ENCODE measurements around the gene CCDC85A.
"Not testable (repeated sequence)": the region's sequence is repeated elsewhere in the genome, so short reads cannot be mapped to it uniquely, and the experiment has no call there.

CCDC85A gene

DNA sequence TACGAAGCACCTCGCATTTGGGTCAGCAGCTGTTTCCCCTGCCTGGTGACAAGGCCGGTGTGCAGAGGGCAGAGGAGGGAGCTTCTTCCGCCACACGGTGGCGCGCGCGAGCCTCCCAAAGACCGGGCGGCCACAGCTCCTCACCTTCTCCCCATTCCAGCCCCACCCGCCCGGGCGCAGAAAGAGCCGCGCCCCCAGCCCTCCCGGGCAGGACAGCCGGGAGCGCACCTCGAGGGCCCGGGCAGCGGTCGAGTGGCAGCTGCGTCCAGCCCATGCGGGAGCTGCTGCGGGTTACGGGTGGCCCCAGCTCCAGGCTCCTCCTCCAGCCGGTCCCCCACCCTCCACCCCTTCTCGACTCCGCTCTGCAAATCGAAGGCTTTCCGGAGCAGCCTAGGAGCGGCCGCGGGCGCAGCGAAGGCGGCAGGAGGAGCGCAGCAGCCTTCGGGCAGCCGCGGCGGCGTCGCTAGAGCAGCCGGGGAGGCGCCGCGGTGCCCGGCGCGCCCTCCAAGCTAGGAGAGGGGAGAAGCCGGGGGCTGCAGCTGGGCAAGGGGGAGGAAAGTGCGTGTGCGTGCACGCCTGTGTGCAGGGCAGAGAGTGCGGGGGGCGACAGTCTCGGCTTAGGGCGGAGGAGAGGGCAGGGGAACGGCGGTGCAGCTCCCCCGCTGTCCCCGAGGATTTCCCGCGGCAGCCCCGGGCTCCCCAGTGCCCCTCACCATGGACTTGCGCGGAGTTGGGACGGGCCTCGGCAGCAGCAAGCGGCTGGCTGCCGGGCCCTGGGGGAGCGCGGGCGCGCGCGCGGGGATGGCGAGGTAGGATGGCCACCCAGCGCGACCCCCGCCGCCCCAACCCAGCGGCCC, at the start of gene CCDC85A:
TSS of gene CCDC85A (plus strand) at position 348 of the 857 bp plus-strand sequence. CDS start 635 bp downstream, outside the sequence.
- peak; percentile 63 to 81 for DNase-seq

DNA sequence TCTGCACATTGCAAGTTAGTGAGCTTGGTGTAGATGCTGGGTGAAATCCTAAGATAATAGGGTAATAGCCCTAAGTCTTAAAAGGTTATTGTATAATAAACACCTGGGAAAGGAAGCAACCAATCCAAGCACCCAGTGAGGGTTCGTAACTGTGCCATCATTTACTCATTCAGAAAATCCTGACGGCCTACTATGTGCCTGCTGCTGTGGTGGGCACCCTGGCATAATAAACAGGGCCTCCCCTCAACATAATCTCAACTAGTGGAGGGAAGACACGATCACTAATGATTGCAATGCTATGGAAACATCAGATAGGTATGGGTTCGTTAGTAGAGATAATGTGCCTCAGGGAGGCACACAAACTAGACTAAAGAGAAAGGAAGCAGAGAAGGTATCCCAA, 48.9 kb upstream of the CCDC85A start:
- no peak for DNase-seq

DNA sequence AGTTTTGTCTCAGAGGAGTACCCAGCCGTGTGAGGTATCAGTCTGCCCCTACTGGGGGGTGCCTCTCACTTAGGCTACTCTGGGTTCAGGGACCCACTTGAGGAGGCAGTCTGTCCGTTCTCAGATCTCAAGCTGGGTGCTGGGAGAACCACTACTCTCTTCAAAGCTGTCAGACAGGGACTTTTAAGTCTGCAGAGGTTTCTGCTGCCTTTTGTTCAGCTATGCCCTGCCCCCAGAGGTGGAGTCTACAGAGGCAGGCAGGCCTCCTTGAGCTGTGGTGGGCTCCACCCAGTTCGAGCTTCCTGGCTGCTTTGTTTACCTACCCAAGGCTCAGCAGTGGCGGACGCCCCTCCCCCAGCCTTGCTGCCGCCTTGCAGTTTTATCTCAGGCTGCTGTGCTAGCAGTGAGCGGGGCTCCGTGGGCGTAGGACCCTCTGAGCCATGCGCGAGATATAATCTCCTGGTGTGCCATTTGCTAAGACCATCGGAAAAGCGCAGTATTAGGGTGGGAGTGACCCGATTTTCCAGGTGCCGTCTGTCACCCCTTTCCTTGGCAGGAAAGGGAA, 41.2 kb upstream of the CCDC85A start:
- DNase-seq = not testable (repeated sequence)

DNA sequence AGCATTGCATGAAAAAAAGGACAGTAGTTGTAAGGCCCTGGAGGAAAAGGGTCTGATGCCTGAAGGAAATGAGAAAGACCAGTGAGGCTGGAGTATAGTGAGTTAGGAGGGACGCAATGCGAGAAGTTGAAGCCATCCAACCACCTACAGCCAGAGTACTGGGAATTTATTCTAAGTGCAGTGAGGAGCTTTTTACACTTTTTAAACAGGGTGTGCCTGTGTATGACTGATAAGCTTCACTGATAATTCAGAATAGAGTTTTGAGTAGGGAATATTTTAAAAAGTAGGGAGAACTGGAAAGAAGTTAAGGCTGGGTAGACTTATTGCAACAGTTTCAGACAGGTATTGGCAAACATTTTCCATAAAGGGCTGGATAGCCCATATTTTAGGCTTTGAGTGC, 35.9 kb upstream of the CCDC85A start:
- DNase-seq = no peak

DNA sequence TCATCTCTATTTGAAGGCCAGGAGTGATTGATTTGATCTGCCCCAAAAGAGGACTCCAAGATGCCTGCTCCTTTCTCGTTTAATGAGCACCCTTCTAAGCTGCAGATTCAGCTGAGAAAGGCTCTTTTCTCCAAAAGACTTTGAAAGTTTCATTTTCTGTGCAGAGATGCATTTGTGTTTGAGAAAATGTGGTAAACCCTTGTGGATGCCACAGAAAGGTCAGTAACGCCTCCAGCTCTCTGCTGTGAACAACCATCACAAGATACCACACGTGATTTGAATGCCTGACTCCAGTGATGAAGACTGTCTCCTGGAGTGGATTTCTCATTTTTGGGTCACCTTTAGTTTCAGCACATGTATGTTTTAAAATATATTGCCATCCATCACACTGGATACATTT, 35.0 kb upstream of the CCDC85A start:
- DNase-seq = no peak

DNA sequence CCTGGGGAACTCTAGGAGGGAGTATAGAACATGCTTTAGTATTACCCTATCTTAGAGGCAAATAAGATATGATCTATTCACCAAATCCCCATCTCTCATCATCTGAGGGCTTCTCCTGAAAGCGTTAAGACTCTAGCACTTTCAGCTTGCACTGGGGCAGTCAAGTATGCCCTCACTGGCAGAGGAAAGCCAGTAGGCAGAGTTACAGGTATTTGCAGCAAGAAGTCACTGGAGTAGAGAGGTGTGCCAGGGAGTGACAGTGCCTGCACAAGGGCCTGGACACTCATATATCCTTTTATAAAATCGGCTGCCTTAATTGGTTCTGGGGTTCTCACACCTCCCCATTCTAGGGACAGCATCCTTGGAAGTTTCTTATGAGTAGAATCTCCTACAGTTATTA, 31.9 kb upstream of the CCDC85A start:
- DNase-seq = no peak

DNA sequence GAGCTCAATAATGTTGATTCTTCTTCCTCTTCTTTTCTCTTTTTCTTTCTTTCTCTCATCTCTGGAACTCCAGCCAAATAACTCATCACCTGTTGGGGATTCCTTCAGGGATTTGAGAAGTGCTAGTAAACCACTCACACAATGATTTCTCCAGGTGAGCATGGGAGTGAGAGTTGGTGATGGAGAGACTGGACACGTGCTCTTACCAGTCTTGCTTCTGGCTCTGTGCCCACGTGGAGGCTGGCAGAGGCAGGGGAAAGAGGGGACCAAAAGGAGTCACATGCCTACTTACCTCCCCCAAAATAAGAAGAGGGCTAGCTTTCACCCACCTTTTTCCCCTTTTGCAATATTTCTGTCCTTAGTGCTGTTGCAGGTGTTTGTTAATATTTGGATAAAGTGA, 28.6 kb upstream of the CCDC85A start:
- DNase-seq = no peak

DNA sequence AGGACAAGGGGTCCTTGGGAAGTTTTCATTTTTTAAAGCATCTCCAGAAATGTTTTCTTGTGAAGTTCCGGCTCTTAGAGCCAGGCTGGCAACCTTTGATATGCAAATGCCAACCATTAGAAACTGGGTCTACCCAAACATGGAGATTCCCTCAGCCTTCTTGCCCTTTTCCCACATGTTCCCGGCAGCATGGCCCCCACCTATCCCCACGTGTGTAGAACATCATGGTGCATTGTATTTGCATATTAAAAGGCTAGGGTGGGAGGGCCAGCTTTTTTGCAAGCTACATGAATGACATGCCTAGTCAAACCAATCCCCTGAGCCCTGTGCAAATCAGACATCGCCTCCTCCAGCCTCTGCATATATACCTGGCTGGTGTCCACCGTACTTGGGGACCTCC, 23.9 kb upstream of the CCDC85A start:
- DNase-seq = not testable (repeated sequence)

DNA sequence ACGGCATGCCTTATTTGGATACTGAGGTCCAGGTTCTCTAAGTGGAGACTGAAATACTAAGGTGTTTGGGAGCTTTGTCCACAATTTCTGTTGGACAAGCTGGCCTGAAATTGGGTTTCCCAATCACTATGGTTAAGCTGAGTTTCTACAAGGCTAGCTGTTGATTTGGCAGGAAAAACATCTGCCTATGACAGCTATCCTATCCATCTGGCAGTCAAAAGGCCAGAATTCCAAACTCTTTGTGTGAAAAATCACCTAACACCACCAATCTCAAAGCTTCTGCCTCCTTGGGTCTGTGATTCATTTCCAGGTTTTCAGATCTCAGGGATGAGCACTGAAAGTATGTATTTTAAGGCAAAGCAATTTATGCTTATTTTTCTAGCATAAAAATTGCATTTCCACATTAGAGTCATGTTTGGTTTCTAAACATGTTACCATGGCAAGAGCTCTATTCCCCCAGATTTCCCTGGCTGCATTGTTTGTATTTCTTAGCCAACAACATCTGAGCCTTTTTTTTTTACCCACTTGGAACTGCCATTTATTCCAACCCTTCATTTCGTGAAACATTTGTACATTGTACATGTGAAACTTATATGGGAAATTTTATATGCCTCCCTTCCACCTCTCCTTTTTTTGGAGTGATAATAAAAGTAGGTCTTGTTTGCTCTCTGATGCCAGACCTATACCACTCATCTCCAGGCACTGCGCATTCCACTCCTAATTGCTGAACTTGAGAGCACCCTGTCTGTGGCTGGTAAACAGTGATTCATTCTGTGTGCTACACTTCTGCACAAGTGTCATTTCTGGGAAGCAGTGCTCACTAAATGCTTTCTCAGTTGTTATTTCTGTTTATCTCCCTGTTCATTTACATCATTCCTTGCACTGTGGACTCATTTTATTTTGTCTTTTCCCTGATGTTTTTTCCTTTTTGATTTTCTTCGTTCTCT, 15.9 kb upstream of the CCDC85A start:
- DNase-seq = no peak

DNA sequence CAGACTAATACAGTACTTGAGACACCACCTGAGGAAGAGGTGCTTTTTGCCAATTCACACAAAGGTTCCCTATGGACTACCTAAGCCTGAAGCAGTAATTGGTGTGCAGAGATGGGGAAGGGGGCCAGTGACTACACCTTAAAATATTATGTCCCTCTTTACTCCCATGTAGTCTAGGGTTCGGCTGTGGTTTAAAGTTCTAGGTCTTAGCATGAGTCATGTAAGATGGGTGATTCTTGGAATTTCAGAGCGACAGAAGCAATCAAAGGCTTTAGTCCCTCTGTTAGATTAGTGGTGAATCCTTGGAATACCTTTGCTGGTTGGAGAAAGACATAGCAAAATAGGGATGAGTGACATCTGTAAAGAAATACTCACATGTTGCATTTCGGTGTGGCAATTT, 14.3 kb upstream of the CCDC85A start:
- no peak for DNase-seq

DNA sequence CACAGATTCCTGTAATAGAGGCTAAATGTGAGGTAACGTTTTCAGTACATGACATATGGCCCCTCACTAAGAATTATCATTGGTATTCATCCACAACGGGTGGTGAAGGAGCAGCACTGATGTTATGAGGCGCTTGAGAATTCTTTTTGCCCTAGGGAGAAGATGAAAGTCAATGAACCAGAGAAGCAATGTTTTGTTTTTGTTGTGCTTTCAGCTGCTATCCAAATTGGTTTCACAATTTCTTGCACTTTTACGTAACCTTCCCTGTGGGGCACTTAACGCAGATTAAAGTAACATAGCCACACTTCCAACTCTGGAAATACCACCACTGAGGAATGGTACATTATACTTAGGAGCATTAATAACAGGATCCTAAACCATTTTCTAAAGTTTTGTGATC, 13.3 kb upstream of the CCDC85A start:
- no peak for DNase-seq

DNA sequence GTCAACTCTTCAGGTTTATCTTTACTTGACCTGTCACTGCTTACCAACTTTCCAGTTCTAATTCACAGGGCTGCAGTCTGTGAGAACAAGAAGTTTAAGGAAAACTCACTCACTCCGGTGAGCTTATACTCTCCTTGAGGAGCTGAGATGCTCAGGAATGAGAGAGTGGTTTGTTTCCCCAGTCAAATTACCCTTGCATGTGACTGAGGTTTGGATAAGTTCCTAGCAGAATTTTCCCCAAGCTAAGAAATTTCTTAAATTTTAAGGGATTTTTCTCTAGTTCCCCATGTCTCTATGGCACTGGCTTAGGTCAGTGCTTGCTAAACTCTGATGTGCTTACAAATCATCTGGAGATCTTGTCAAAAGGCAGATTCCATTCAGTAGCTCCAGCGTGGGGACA, 12.8 kb upstream of the CCDC85A start:
- no peak for DNase-seq

DNA sequence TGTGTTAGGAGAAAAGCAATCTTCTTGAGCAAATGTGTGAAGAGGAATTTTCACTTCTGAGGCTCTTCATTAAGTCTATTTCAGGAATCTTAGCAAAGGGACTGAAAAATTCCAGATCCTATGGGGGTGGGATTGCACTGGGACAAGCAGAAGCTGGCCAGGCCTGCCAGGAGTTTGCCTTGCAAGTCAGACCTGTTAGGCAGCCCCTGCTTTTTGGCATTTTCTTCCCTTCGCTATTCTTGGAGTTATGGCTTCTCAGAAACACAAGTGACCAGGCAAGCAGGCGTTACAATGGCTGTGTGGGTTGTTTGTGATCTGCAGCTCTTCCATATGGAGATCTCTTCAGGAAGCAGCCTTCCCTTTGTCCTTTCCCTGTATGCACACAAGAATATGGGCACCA, 8.0 kb upstream of the CCDC85A start:
- DNase-seq = no peak

DNA sequence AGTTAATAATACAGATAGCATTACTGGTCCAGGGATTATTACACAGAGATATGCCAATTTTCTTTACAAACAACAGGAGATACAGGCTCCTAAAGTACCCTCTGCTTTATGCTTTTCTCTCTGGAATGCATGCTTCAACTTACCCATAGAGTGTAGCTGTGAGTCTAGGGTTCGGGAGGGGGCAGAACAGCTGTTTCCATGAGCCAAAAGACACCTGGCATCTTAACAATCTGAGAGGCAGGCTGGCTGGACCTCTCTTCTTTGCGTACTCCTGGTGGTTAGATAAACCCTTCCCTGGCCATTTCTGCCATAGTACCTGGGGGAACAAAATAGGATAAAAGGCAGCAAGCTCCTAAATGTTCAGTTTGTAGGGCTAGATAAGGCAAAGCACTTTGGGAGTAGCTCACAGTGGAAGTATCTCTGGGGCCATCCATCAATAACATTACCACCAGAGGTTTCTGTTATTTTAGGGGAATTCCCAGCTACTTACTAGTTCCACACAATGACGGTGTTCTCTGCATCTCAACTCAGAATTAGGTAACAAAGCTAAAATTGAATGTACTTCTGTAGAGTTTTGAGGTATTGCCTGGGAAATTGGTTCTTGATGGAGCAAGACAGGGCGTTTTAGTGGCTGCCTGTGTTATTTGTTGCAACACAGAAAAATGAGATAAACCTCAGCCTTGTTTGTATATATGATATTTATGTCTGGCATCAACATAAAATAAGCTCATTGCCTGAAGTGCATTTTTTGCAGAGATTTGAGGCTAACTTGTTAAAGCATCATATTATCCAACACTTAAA, 6.2 kb upstream of the CCDC85A start:
- no peak for DNase-seq

DNA sequence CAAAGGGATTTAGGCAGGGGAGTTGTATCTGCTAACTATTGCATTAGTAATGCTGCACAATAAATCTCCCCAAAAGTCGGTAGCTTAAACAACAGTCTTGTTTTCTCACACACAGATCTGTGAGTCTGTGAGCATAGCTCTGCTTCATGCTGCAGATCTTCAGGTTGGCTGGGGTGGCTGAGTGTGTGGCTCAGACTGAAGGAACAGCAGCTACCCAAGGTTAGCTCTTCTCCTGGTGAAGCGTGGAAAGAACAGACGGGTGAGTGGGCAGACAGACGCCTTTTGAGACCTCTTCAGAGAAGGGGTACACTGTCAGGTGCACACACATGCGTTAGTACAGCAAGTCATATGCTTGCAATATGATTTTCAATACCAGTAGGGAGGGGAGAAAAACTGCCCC, 3.9 kb upstream of the CCDC85A start:
- DNase-seq = no peak

DNA sequence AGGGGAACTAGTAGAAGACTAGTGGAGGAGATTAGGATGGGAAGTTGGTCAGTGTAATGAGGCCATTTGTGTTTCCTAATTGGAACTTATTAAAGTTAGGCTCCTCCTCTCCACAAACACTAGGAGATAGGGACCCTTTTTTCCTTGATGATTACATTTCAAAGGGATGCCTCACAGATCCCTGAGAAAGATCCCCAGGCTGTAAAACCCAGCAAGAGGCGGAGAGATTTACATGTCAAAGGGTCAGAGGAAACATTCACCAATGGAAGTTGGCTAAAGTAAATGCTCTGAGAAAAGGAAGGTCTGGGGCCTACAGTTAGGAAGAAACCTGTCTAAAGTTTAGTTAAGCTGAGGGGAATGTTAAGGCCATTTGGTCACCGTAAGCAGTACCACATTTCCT, 1.4 kb upstream of the CCDC85A start:
- DNase-seq = no peak

DNA sequence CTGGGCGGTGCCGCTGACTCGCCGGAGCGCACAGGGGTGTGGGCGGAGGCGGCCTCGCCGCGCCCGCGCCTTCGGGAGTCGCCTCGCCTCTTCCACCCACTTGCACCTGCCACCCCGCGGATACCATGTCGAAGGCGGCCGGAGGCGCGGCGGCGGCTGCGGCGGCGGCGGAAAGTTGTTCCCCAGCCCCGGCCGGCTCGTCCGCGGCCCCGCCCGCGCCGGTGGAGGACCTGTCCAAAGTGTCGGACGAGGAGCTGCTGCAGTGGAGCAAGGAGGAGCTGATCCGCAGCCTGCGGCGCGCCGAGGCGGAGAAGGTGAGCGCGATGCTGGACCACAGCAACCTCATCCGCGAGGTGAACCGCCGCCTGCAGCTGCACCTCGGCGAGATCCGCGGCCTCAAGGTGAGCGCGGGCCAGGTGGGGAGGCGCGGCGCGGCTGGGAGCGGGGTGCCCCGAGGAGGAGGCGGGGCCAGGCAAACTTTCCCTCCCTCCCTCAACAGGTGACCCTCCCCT, 766 bp downstream of the CCDC85A start:
- peak in 1 of 2 donors; percentile 7 for DNase-seq

DNA sequence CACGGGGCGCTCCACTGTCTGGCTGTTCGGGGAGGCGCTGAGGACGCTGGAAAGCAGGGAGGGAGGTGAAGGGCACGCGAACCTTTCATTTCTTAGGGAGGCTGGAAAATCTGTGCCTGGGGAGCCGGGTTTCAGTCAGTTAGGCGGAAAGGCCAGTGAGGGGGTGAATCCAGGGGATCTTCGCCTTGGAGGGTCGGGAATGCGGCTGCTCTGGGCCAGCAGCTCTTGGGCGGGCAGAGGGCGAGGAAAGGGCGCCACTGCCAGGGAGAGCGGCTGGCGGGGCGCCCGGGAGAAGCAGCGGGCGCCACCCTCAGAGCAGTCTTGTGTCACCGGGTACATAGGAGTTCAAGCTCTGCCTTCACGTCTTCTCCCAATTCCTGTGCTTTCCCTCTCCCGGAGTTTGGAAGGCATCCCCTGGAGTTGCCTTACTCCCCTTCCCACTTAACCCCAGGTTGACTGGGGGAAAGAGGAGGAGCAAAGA, 1.4 kb downstream of the CCDC85A start:
- no peak for DNase-seq

DNA sequence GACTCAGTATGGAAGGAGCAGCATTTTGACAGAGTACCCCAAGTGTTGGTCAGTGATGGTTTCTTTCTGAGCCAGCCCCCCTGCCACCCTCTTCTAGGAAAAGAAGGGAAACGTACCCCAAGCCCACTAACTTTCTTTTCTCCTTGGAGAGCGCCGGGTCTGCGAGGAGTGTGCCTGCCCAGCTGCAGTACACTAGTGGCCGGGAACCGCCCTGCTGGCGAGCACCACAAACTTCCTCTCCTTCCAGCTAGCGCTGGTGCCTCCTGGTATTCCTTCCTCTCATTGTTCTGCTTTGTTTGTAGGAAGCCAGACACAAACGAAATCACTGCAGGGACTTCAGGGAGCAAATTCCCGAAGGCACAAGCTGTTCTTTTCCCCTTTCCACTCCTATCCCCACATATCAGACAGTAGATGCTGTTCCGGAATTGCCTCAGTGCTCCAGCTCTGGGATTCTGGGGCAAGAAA, 1.8 kb downstream of the CCDC85A start:
- DNase-seq = no peak

DNA sequence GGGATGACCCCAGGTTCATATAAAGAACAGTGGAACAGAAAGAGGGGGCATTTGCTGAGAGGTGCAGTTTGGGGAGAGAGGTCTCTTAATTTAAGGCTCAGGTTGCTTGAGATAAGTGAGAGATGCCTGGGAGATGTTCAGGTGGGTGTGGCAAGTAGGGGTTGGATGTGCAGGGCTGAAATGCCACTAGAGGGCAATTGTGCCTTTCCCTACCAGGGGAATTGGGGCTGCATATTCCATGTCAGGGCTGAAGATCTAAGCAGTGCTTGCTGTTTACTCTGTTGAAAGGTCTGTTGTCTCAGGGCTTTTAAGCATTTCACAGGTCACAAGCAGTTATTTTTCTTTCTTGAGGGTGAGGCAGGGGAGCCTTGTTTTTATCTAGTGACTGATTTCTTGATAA, 7.8 kb downstream of the CCDC85A start:
- no peak for DNase-seq

DNA sequence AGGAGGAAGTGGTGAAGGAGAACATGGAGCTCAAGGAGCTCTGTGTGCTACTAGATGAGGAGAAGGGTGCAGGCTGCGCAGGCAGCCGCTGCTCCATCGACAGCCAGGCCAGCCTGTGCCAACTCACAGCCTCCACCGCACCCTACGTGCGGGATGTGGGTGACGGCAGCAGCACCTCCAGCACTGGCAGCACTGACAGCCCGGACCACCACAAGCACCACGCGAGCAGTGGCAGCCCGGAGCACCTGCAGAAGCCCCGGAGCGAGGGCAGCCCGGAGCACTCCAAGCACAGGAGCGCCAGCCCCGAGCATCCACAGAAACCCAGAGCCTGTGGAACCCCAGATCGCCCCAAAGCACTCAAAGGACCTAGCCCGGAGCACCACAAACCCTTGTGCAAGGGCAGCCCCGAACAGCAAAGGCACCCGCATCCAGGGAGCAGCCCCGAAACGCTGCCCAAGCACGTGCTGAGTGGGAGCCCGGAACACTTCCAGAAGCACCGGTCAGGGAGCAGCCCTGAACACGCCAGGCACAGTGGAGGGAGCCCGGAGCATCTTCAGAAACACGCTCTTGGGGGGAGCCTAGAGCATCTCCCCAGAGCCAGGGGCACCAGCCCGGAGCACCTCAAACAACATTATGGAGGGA, 9.0 kb downstream of the CCDC85A start:
- DNase-seq = no peak

DNA sequence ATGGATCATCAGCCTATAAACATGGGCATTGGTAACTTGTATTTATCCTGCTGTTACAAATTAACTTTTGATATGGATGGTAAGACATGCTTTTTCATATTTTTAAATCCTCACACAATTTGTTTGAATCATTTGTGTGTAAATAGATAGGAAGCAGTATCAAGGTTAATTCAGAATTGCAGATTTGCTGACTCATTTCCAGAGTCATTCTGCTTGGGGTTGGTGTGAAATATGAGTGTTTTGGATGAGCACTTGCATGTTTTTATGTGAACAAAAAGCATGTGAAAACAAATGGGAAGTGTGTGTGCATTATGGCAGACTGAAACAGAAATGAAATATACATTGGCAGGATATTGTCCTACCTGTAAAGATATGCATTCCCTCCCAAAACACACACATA, 11.8 kb downstream of the CCDC85A start:
- no peak for DNase-seq
